H1 (cell line): ENCODE results near the gene WDR74.

Source experiments
- HDAC2 ChIP-seq, 2 experiments: fragments of 300-600 bp in 1 of 2; sonication (generic) in 1 of 2; IDR thresholded peaks; 2 replicates each; pipeline ENCODE4 v1.6.1; 2011 to 2012; ENCODE audit warnings: low read depth in 2 of 2, low read length in 2 of 2, mild to moderate bottlenecking in 2 of 2, moderate library complexity in 2 of 2, borderline replicate concordance in 1 of 2, inconsistent platforms in 1 of 2
- KDM5A ChIP-seq: fragments of 200-600 bp; IDR thresholded peaks from 2 replicates; pipeline ENCODE4 v1.7.1; 2012; ENCODE audit warnings: mild to moderate bottlenecking, low read length, inconsistent platforms, mixed read lengths
- POLR2A ChIP-seq, 2 experiments: IDR thresholded peaks; 1 replicate in 1 of 2; 2 replicates in 1 of 2; pipeline ENCODE4 v1.6.1; 2011; ENCODE audit warnings: low read depth in 2 of 2, low read length in 2 of 2, mild to moderate bottlenecking in 2 of 2; ENCODE audit errors: control extremely low read depth in 1 of 2
- RAD21 ChIP-seq, 2 experiments: IDR thresholded peaks in 1 of 2; conservative IDR thresholded peaks in 1 of 2; 2 replicates each; pipeline ENCODE4 v1.6.1; 2011; ENCODE audit warnings: low read depth in 2 of 2, low read length in 2 of 2, improper control_type of control experiment in 1 of 2, inconsistent platforms in 1 of 2, mild to moderate bottlenecking in 1 of 2, moderate library complexity in 1 of 2
- SIX5 ChIP-seq: IDR thresholded peaks from 2 replicates; pipeline ENCODE4 v1.6.1; 2011; ENCODE audit warnings: mild to moderate bottlenecking, low read depth, low read length
- TF ChIP-seq, protein P1 (sequence below): IDR thresholded peaks from 2 replicates; pipeline ENCODE4 v1.6.1; 2012; ENCODE audit warnings: inconsistent platforms
- TF ChIP-seq, protein P2 (sequence below), 3 experiments: IDR thresholded peaks; 1 replicate in 2 of 3; 2 replicates in 1 of 3; pipeline versions ENCODE4 v1.5.1 to v1.6.1; 2011; ENCODE audit warnings: low read length in 3 of 3, mild to moderate bottlenecking in 3 of 3, inconsistent platforms in 2 of 3, low read depth in 1 of 3, moderate library complexity in 1 of 3; ENCODE audit not compliant: insufficient read depth in 1 of 3; ENCODE audit errors: control extremely low read depth in 1 of 3

DNA sequence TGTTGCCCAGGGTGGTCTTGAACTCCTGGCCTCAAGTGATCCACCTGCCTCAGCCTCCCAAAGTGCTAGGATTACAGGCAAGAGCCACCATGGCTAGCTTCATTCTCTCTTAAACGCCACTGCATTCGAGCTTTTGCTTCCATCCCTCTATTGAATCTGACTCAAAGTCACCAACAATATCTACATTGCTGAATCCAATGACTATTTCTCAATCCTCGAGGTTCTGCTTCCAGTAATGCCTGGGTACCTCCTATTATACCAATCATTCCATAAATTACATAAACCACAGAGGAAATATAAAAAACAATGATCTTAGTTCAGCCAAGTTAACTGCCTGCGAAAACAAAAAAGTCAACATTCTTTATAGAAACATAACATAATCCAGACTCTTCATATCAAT is 22.3 kb downstream of the WDR74 start:
- TF ChIP-seq, protein P1, sequence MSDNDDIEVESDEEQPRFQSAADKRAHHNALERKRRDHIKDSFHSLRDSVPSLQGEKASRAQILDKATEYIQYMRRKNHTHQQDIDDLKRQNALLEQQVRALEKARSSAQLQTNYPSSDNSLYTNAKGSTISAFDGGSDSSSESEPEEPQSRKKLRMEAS = no peak
- TF ChIP-seq, protein P2, sequence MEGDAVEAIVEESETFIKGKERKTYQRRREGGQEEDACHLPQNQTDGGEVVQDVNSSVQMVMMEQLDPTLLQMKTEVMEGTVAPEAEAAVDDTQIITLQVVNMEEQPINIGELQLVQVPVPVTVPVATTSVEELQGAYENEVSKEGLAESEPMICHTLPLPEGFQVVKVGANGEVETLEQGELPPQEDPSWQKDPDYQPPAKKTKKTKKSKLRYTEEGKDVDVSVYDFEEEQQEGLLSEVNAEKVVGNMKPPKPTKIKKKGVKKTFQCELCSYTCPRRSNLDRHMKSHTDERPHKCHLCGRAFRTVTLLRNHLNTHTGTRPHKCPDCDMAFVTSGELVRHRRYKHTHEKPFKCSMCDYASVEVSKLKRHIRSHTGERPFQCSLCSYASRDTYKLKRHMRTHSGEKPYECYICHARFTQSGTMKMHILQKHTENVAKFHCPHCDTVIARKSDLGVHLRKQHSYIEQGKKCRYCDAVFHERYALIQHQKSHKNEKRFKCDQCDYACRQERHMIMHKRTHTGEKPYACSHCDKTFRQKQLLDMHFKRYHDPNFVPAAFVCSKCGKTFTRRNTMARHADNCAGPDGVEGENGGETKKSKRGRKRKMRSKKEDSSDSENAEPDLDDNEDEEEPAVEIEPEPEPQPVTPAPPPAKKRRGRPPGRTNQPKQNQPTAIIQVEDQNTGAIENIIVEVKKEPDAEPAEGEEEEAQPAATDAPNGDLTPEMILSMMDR (IDR thresholded peaks at IDR 0.05; ENCODE audit: control extremely low read depth in 1 of 3, insufficient read depth in 1 of 3, low read depth in 1 of 3, low read length in 3 of 3) = no peak
- no peak for TF ChIP-seq RAD21 (IDR thresholded peaks at IDR 0.05 in 1 of 2, conservative IDR thresholded peaks at IDR 0.05 in 1 of 2; ENCODE audit: low read depth in 2 of 2, low read length in 2 of 2)
- TF ChIP-seq KDM5A = no peak
- no peak for TF ChIP-seq POLR2A (IDR thresholded peaks at IDR 0.05; ENCODE audit: control extremely low read depth in 1 of 2, low read depth in 2 of 2, low read length in 2 of 2)
- no peak for TF ChIP-seq SIX5
- no peak for TF ChIP-seq HDAC2 (IDR thresholded peaks at IDR 0.05; ENCODE audit: borderline replicate concordance in 1 of 2, low read depth in 2 of 2, low read length in 2 of 2)
